IMR-90 (cell line): ENCODE data around the gene SPACDR.

Source experiments
- CEBPB ChIP-seq: IDR thresholded peaks from 2 replicates; pipeline ENCODE4 v1.6.1; 2012; ENCODE audit warnings: low read depth, low read length, improper control_type of control experiment
- CHD1 ChIP-seq: IDR thresholded peaks from 2 replicates; pipeline ENCODE4 v1.6.1; 2012; ENCODE audit warnings: low read depth, low read length, improper control_type of control experiment
- CTCF ChIP-seq: conservative IDR thresholded peaks from 2 replicates; pipeline ENCODE4 v1.5.1; 2012; ENCODE audit warnings: mild to moderate bottlenecking, low read depth, low read length, improper control_type of control experiment
- FOS ChIP-seq: fragments of 150-350 bp; IDR thresholded peaks from 2 replicates; pipeline ENCODE4 v1.6.1; 2016; ENCODE audit warnings: low read depth, low read length
- MXI1 ChIP-seq: IDR thresholded peaks from 2 replicates; pipeline ENCODE4 v1.6.1; 2012; ENCODE audit warnings: low read depth, mild to moderate bottlenecking, low read length, moderate library complexity, borderline replicate concordance
- POLR2A ChIP-seq: IDR thresholded peaks from 2 replicates; pipeline ENCODE4 v1.6.1; 2012; ENCODE audit warnings: mild to moderate bottlenecking, low read depth, low read length
- RCOR1 ChIP-seq: IDR thresholded peaks from 2 replicates; pipeline ENCODE4 v1.6.1; 2012; ENCODE audit warnings: mild to moderate bottlenecking, low read length, improper control_type of control experiment; ENCODE audit not compliant: insufficient replicate concordance
- RFX5 ChIP-seq: IDR thresholded peaks from 2 replicates; pipeline ENCODE4 v1.8.0; 2012; ENCODE audit warnings: low read depth, mild to moderate bottlenecking, low read length, moderate library complexity
- SMC3 ChIP-seq: fragments of 150-350 bp; IDR thresholded peaks from 2 replicates; pipeline ENCODE4 v1.6.1; 2016; ENCODE audit warnings: low read depth, mild to moderate bottlenecking, antibody characterized with exemption, low read length, moderate library complexity
- TF ChIP-seq, protein P1 (sequence below): fragments of 150-350 bp; IDR thresholded peaks from 2 replicates; pipeline ENCODE4 v1.6.1; 2017; ENCODE audit warnings: mild to moderate bottlenecking, antibody characterized with exemption, low read length, low read depth

- TF ChIP-seq CHD1 (no peak), CEBPB (no peak), SMC3 (peak; percentile 56), MXI1 (no peak), CTCF (peak; percentile 75), RFX5 (no peak), POLR2A (no peak), FOS (peak; percentile 18; the same call in 1 of the 2 replicates), RCOR1 (no peak)
- TF ChIP-seq, protein P1, sequence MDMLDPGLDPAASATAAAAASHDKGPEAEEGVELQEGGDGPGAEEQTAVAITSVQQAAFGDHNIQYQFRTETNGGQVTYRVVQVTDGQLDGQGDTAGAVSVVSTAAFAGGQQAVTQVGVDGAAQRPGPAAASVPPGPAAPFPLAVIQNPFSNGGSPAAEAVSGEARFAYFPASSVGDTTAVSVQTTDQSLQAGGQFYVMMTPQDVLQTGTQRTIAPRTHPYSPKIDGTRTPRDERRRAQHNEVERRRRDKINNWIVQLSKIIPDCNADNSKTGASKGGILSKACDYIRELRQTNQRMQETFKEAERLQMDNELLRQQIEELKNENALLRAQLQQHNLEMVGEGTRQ: no peak
Measured at GRCh38 chr7:100407285-100408180, 56.5 kb downstream of the SPACDR start.
